ENCODE results near the gene NEU1. TPM values are rescaled to one million over a fixed set of nuclear protein-coding genes. Genes with fewer than 3 reads are reported as not detected.
"Not testable (repeated sequence)": the region's sequence is repeated elsewhere in the genome, so short reads cannot be mapped to it uniquely, and the experiment has no call there.

NEU1 gene
- total and polyA plus RNA-seq, 2 of the 8 experiments (the other 6 are each of a cell fraction or from before 2014, with no cell fraction given): 41.2 to 72.1 TPM

DNA sequence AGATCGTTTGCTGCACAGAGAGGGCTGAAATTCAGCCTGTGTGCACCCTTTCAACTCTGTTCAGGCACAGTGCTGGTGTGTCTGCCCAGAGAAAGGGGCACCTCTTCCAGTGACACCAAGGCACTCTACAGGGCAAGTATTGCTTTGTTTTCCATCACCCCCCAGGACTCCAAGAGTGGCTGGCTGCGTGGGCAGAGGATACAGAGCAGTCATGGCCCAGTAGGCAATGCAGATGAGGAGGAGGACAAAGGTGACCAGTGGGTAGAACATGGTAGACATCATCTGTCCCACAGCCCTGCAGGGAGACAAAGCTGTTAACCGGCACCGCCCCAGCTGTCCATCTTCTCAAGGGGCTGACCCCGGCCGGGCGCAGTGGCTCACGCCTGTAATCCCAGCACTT, 6.7 kb upstream of the NEU1 start (continued):
- TF ChIP-seq KDM5A (IDR thresholded peaks at IDR 0.05; ENCODE audit: low read length) (no peak), TAF7 (optimal IDR thresholded peaks at IDR 0.05; ENCODE audit: borderline replicate concordance, low read depth, low read length) (no peak), CBX8 (IDR thresholded peaks at IDR 0.05; ENCODE audit: borderline replicate concordance, low read depth, low read length) (no peak), NRF1 (IDR thresholded peaks at IDR 0.05; ENCODE audit: low read depth, low read length) (no peak), GTF2F1 (IDR thresholded peaks at IDR 0.05; ENCODE audit: borderline replicate concordance, low read depth, low read length) (no peak)
- TF ChIP-seq, protein P1, sequence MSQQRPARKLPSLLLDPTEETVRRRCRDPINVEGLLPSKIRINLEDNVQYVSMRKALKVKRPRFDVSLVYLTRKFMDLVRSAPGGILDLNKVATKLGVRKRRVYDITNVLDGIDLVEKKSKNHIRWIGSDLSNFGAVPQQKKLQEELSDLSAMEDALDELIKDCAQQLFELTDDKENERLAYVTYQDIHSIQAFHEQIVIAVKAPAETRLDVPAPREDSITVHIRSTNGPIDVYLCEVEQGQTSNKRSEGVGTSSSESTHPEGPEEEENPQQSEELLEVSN (IDR thresholded peaks at IDR 0.05): no peak
- TF ChIP-seq, protein P2, sequence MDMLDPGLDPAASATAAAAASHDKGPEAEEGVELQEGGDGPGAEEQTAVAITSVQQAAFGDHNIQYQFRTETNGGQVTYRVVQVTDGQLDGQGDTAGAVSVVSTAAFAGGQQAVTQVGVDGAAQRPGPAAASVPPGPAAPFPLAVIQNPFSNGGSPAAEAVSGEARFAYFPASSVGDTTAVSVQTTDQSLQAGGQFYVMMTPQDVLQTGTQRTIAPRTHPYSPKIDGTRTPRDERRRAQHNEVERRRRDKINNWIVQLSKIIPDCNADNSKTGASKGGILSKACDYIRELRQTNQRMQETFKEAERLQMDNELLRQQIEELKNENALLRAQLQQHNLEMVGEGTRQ (IDR thresholded peaks at IDR 0.05; ENCODE audit: low read length): no peak

DNA sequence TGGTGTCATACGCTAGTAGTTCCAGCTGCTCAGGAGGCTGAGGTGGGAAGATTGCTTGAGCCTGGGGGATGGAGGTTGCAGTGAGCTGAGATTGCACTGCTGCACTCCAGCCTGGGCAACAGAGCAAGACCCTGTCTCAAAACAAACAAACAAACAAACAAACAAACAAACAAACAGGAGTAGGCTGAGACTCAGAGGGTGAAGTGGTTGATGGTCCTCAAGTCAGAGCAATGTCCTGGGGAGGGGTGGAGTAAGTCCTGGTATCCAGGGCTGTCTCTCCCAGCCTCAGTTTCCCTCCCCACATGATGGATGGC, 6.0 kb upstream of the NEU1 start:
- FAIRE-seq; H4K91ac ChIP-seq (replicated peaks; ENCODE audit: insufficient read length, low read length); H3K18ac ChIP-seq (ENCODE audit: extremely low read depth, low read length); H3K4me3 ChIP-seq (ENCODE audit: extremely low read depth in 1 of 4, insufficient read depth in 2 of 4, low read depth in 3 of 4, low read length in 4 of 4); H3K23me2 ChIP-seq (ENCODE audit: low read depth, low read length); H4K20me1 ChIP-seq (replicated peaks in 1 of 2; ENCODE audit: control insufficient read depth in 1 of 2, insufficient read depth in 2 of 2, low read length in 2 of 2); H2BK5ac ChIP-seq (ENCODE audit: low read depth, low read length); H3K36me3 ChIP-seq (ENCODE audit: control insufficient read depth in 2 of 4, insufficient read depth in 4 of 4, low read length in 3 of 4); H3K23ac ChIP-seq (ENCODE audit: insufficient read length); H2BK15ac ChIP-seq (ENCODE audit: low read length); H3K27me3 ChIP-seq (replicated peaks in 1 of 4; ENCODE audit: control insufficient read depth in 3 of 4, extremely low read depth in 1 of 4, insufficient read depth in 3 of 4, low read length in 3 of 4); H2AFZ ChIP-seq (ENCODE audit: low read length); H4K8ac ChIP-seq (ENCODE audit: extremely low read depth, insufficient read depth, low read length); H4K5ac ChIP-seq (ENCODE audit: insufficient read length, low read depth, low read length); H2BK20ac ChIP-seq (ENCODE audit: low read length); DNase-seq (ENCODE audit: low read depth in 1 of 2, low spot score in 2 of 2); H2AK5ac ChIP-seq (ENCODE audit: low read depth, low read length); H3K79me1 ChIP-seq (ENCODE audit: low read depth, low read length); H3K27ac ChIP-seq (ENCODE audit: low read depth, low read length); H3K9me3 ChIP-seq (ENCODE audit: insufficient read depth in 2 of 2, low read depth in 1 of 2, low read length in 1 of 2); H3K79me2 ChIP-seq (ENCODE audit: control insufficient read depth in 1 of 2, insufficient read depth in 2 of 2, low read length in 2 of 2); H3K9ac ChIP-seq (replicated peaks in 1 of 4; ENCODE audit: extremely low read depth in 1 of 4, low read depth in 3 of 4, low read length in 3 of 4); H2BK12ac ChIP-seq (ENCODE audit: low read depth, low read length); H3K4me2 ChIP-seq (ENCODE audit: insufficient read depth in 1 of 2, low read depth in 2 of 2, low read length in 2 of 2); H2BK120ac ChIP-seq (replicated peaks; ENCODE audit: low read depth, low read length); H3K14ac ChIP-seq (ENCODE audit: insufficient read length); H3K4ac ChIP-seq (replicated peaks; ENCODE audit: insufficient read length, low read depth, low read length); H3K56ac ChIP-seq (replicated peaks; ENCODE audit: insufficient read length, low read depth, low read length): not testable (repeated sequence)
- 75% methylated on average over 1 of the region's 1 CpG; no CpG with 5 or more reads in 1 of the 2 experiments for WGBS, 2 experiments (ENCODE audit: extremely low coverage in 1 of 2, insufficient coverage in 1 of 2, insufficient read length in 1 of 2, insufficient replicate concordance in 2 of 2, low coverage in 1 of 2, low lambda C conversion rate in 2 of 2, missing lambda C conversion rate in 1 of 2)
- ChIA-PET CTCF (ENCODE audit: partially characterized antibody) (interaction anchor here (0.7 to 5.8 kb wide), 14 partner anchors 8 to 182 kb away, joined by 3 to 25 read pairs (median 4); no protein-coding TSS in a partner anchor), POLR2A (ENCODE audit: partially characterized antibody) (interaction anchor here (1.0 to 6.7 kb wide), 15 partner anchors 9 to 248 kb away, joined by 3 to 40 read pairs (median 4); partner anchors contain the start of genes BAG6, EHMT2 and HSPA1B)
- H3K4me1 ChIP-seq (replicated peaks in 1 of 4; ENCODE audit: control insufficient read depth in 3 of 4, insufficient read depth in 4 of 4, low read length in 3 of 4): peaks cover 0 to 20% (median 8%) of the 10 kb centered on the region in 4 experiments; a peak in 6 of 7 replicates
